Fibroblast of mammary gland (primary cell): Measurements from ENCODE around the gene PTF1A.

Experiments
- DNase-seq: peaks from one replicate; pipeline ENCODE4 v3.0.0-alpha.2; 2010; ENCODE audit warnings: low read depth
- H3K4me3 ChIP-seq: 2 replicates; pipeline ENCODE4 v1.5.1; 2011; ENCODE audit warnings: low read depth, mild to moderate bottlenecking, low read length, moderate library complexity; ENCODE audit not compliant: control insufficient read depth
- TF ChIP-seq, protein P1 (sequence below): conservative IDR thresholded peaks from 2 replicates; pipeline ENCODE4 v1.5.1; 2011; ENCODE audit warnings: low read depth, low read length, inconsistent platforms; ENCODE audit not compliant: control insufficient read depth, insufficient read depth

PTF1A gene

DNA sequence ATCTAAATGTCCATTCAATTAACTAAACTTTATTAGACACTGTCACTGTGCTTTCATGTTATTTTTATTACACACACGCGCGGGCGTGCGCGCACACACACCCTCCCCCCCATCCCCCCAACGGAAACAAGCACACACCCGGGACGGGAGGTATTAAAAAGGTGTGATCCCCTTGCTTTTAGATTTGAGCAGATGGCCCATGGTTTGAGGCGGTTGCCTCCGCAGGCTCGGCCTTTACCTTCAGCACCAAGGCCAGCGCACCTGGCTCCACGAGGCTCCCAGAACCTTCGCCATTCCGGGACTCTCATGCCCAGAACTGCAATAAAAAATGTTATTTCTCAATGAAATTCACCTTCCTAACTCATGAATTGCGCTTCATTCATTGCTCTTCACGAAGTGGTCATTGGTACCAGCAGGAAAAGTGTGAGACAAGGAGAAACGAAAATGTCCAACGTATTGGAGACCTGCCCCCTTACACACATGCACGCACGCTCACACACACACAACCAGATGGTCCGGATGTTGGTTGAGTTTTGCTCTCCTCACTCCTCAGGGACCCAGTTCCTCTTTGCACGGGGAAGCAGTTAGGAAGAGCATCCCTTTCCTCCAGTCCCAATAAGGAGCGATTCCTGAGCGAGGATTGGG lies 20.8 kb upstream of the PTF1A start:
- H3K4me3 ChIP-seq, result no peak overlapping the region
- TF ChIP-seq, protein P1, sequence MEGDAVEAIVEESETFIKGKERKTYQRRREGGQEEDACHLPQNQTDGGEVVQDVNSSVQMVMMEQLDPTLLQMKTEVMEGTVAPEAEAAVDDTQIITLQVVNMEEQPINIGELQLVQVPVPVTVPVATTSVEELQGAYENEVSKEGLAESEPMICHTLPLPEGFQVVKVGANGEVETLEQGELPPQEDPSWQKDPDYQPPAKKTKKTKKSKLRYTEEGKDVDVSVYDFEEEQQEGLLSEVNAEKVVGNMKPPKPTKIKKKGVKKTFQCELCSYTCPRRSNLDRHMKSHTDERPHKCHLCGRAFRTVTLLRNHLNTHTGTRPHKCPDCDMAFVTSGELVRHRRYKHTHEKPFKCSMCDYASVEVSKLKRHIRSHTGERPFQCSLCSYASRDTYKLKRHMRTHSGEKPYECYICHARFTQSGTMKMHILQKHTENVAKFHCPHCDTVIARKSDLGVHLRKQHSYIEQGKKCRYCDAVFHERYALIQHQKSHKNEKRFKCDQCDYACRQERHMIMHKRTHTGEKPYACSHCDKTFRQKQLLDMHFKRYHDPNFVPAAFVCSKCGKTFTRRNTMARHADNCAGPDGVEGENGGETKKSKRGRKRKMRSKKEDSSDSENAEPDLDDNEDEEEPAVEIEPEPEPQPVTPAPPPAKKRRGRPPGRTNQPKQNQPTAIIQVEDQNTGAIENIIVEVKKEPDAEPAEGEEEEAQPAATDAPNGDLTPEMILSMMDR, result no peak
- peak; percentile 28 for DNase-seq

DNA sequence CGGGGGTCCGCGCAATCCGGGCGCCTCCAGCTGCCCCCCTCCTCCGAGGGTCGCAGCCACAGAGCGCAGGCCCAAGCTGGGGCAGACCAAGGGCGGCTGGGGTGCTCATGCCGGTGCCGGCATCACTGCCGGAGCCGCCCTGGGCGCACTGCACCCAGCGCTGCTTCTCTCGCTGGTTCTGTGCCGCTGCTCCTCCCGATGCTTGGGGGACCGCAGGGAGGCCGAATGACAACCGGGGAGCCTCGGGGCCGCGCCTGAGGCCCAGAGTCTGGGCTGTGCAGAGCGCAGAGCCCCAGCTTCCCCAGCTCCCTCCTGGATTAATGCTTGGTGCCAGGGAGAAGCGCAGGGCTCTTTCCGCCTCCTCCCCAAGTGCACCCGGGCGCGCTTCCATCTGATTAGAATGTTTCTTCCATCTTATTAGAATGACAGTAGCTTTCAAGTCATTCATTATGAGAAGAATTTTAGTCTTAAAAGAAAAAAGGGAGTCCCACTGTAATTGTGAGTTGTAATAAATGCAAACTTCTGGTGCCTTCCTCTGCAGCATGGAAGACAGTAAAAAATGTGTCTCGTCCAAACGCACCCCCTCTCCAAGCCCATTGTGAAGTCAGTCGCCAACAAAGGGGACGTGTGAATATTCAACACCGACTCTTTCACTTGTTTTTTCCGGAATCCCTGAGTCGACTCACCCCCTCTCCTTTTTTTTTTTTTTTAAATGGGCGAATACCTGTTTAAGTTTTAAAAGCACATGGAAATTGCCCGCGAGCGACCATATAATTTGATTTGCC lies 19.5 kb upstream of the PTF1A start:
- no peak for DNase-seq
- TF ChIP-seq, protein P1, result no peak
- H3K4me3 ChIP-seq, result no peak overlapping the region

DNA sequence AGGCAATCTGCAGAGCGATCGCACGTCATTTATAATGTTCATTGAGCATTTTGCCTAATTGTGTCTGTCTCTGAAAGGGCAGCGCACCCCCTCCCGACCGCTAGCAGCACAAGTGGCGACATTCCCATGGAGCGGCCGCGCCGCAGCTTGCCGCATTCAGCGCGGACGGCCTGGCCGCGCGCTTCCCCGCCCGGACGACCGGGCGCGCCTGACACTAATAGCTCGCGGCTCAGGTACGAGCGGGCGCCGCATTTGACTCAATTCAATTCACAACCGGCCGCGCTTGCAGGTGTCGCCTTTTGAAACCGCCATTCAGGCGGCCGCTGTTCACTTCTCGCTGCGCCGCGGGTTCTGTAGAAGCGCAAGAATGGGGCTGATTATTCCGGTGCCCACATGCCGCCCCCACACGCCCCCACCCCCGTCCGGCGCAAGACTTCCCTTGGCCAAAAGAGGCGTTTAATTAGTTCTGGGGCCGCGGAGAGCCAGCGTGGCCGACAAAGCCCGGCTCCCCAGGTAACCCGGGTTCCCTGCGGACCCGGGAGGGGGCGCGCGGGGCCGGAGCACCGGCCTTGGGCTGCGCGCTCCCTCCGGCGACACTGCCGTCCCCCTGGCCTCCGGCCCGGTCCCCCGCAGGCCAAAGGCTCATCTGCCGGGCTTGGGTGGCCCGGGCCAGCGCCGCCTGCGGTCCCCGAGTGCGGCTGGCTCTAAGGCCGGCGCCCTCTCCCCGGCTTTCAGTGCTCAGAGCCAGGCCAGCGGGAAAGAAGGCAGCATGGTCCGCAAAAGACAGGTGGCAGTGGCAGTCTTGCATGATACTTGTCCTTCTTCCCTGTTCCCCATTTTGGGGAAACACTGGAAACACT lies 18.7 kb upstream of the PTF1A start:
- TF ChIP-seq, protein P1, result no peak
- H3K4me3 ChIP-seq, result no peak overlapping the region
- no peak for DNase-seq

DNA sequence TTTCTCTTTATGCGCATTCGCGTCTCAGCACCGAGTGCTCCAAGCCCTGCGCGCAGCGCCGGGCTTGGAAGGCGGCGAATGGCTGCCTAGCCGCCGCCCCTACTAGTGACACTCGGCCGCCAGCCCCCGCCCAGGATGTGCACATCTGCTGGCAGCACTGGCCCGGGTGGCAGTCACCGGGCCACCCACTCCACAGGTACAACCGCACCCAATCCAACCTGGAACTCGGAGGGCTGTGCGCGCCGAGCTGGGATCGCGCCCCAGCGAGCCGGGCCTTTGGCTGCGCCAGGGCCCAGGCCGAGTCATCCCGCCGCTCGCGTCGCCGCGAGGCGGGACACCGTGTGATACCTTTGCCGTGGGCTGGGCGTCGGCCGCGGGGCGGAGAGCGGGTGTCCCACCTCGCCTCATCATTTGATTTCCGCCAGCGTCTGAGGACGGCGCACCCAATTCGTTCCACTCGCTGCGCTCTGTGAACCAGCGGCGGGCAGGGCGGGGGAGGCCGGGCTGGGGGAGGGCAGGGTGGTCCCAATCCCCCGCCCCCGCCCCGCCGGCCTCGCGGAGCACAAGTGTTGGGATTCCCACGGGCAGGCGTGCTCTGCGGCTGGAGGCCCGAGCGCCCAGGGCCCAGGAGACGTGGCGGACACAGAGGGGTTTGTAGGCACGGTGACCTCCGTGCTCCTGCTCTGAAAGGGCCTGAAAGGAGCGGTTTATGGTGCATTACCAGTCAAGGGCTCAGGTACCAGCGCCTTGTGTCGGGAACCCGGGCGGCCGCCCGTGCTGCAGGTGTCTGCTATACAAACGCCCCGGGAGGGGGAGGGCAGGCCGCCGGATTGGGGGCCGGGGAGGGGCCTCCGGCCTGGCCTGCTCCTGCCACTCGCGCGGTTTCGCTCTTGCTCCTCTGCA lies 17.8 kb upstream of the PTF1A start:
- no peak for DNase-seq
- H3K4me3 ChIP-seq, result no peak overlapping the region
- TF ChIP-seq, protein P1, result no peak

DNA sequence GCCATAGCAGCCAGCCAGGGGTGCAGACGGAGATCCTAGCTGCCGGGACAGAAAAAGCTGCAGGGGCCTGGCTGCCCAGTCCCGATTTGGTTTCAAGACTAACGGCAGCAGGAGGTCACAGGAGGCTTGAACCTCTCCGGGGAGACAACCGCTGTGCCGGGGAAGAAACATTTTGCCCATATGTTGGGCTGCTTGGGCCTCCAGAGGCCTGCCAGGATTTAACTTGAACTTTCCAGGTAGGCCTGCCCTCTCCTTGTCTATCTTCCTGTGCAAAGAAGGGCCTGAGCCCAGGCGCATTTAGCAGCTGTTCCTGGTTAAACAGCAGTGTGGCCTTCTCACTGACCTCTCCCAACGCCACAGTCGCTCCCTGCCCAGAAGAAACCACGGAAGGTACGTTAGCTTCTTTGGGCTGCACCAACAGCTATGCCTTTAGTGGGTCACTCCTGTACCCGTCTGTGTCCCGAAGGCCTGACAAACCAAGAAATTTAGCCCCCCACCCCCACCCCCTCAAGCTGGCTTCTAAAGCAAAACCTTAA lies 17.1 kb upstream of the PTF1A start:
- TF ChIP-seq, protein P1, result no peak
- no peak for DNase-seq

More for the DNA sequence above, 17.1 kb upstream of the PTF1A start:
- H3K4me3 ChIP-seq, result no peak overlapping the region
